Naive thymus-derived CD4-positive, alpha-beta T cell (primary cell): ENCODE measurements around the gene BCR. TPM values are rescaled to one million over a fixed set of nuclear protein-coding genes. Genes with fewer than 3 reads are reported as not detected.

ENCODE experiments used
- ATAC-seq: fragments of 150-1000 bp; cut with Tn5 transposase; 2 replicates; pipeline ENCODE4 v1.10.0; 2021; ENCODE audit warnings: mild to moderate bottlenecking, moderate library complexity
- CTCF ChIA-PET: fragments of 350-600 bp; sonication (Branson Sonifier 250); formaldehyde crosslinking; loops from one replicate; lab custom pipeline; 2021; ENCODE audit warnings: antibody characterized with exemption; lab: Charles Lee
- POLR2A ChIA-PET: fragments of 350-600 bp; sonication (Branson Sonifier 250); formaldehyde crosslinking; loops from one replicate; lab custom pipeline; 2021; ENCODE audit warnings: antibody characterized with exemption, inconsistent platforms; lab: Charles Lee
- DNase-seq, 9 donors: peaks; one replicate each; pipeline versions ENCODE4 v3.0.0 to v3.0.0-alpha.2; 2020 to 2022; ENCODE audit warnings: mixed read lengths in 1 of 9
- H3K27ac ChIP-seq: one replicate; pipeline ENCODE4 v1.7.0; 2013; ENCODE audit warnings: mild to moderate bottlenecking, low read depth, low read length, moderate library complexity
- H3K27me3 ChIP-seq, 2 donors: one replicate each; pipeline ENCODE4 v1.7.0; 2013; ENCODE audit warnings: low read length in 2 of 2, mild to moderate bottlenecking in 2 of 2, moderate library complexity in 2 of 2; ENCODE audit not compliant: control insufficient read depth in 2 of 2, insufficient read depth in 2 of 2
- H3K36me3 ChIP-seq, 3 experiments: 1 replicate in 2 of 3; 2 replicates in 1 of 3; pipeline ENCODE4 v1.7.0; 2013; ENCODE audit warnings: low read length in 3 of 3, mild to moderate bottlenecking in 3 of 3, moderate library complexity in 1 of 3; ENCODE audit not compliant: insufficient read depth in 3 of 3, control insufficient read depth in 2 of 3
- H3K4me1 ChIP-seq, 2 donors: one replicate each; pipeline ENCODE4 v1.7.0; 2013; ENCODE audit warnings: low read length in 2 of 2, mild to moderate bottlenecking in 2 of 2, moderate library complexity in 1 of 2; ENCODE audit not compliant: control insufficient read depth in 2 of 2, insufficient read depth in 2 of 2
- H3K4me3 ChIP-seq: 2 replicates; pipeline ENCODE4 v1.7.0; 2013; ENCODE audit warnings: mild to moderate bottlenecking, low read length
- H3K9me3 ChIP-seq, 3 experiments: 1 replicate in 2 of 3; 2 replicates in 1 of 3; pipeline ENCODE4 v1.7.0; 2013; ENCODE audit warnings: low read length in 3 of 3; ENCODE audit not compliant: control insufficient read depth in 2 of 3
- H3K27ac Mint-ChIP-seq, 9 donors: one replicate each; pipeline ENCODE4 v1.8.0; 2020 to 2022; ENCODE audit warnings: mixed read lengths in 9 of 9, mild to moderate bottlenecking in 8 of 9, moderate library complexity in 5 of 9, inconsistent platforms in 2 of 9
- H3K27me3 Mint-ChIP-seq, 5 donors: one replicate each; pipeline ENCODE4 v1.8.0; 2021 to 2022; ENCODE audit warnings: mixed read lengths in 5 of 5, mild to moderate bottlenecking in 1 of 5
- H3K36me3 Mint-ChIP-seq, 5 donors: one replicate each; pipeline ENCODE4 v1.8.0; 2020 to 2022; ENCODE audit warnings: mixed read lengths in 5 of 5, mild to moderate bottlenecking in 3 of 5, inconsistent platforms in 1 of 5
- H3K4me1 Mint-ChIP-seq, 7 donors: one replicate each; pipeline ENCODE4 v1.8.0; 2020 to 2022; ENCODE audit warnings: mixed read lengths in 7 of 7, mild to moderate bottlenecking in 3 of 7, inconsistent platforms in 1 of 7
- H3K4me3 Mint-ChIP-seq, 10 donors: one replicate each; pipeline ENCODE4 v1.8.0; 2020 to 2022; ENCODE audit warnings: mild to moderate bottlenecking in 10 of 10, mixed read lengths in 10 of 10, moderate library complexity in 6 of 10, inconsistent platforms in 2 of 10
- H3K9me3 Mint-ChIP-seq, 11 donors: one replicate each; pipeline ENCODE4 v1.8.0; 2020 to 2022; ENCODE audit warnings: mixed read lengths in 11 of 11, mild to moderate bottlenecking in 4 of 11, inconsistent platforms in 1 of 11, moderate library complexity in 1 of 11
- intact Hi-C, 2 donors: fragments of 100-400 bp; cut with micrococcal nuclease; formaldehyde crosslinking; loops; one replicate each; pipeline ENCODE4 v1.15.1; 2023
- polyA plus RNA-seq, 2 donors: library from polyadenylated mRNA; unstranded; fragments of 300-500 nt; fragmentation: Illumina TruSeq; gene quantifications; one replicate each; pipeline ENCODE4 v1.2.3, GENCODE V29; 2021
- total RNA-seq, 6 experiments: library from RNA in 5 of 6; stranded (reverse) in 5 of 6; gene quantifications; 1 replicate in 5 of 6; 2 replicates in 1 of 6; pipeline ENCODE4 v1.2.3 and lab custom pipeline; 2021 to 2026

BCR gene
- total and polyA plus RNA-seq, 7 experiments from 2014 or later: 6.1 to 103 (median 83.8) TPM

DNA sequence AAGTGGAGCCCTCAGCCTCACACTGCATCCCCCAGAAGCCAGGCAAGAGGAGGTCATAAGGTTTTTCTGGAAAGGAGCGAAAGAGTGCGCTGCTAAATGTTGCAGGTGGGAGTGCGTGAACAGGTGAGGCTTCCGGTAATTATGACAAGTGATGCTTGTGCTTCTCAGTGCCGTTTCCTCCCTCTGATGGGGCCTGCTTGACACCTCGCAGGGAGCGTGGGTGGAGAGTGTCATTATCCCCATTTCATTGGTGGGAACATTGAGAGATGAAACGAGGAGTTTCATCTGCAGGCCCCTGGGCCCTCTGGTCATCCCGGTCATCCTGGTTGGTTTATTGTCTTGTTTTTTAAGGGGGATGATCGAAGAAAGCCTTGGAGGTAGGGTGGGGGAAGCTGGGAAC, 57.5 kb downstream of the BCR start:
- H3K4me3 Mint-ChIP-seq: peak overlapping the region in 9 of 10 donors; percentile 23 to 83 (median 63)
- intact Hi-C loops: no loop called here

DNA sequence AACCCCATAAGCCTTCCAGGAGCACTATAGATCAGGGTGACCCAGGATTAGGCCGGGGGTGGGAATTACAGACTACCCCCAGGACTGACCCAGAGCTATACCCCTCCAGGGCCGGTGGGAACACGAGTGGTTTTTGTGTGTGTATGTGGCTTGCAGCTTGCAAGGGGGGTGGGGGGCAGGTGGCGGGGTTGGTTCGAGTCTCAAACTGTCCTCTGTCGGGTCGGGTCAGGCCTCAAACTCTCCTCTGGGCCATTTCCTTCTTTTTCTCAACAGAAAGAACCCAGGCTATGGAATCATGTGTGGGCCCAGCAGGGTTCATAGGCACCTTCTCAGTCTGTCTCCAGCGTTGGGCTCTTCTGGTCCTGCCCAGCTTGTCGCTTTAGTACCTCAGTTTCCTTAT, 58.4 kb downstream of the BCR start:
- intact Hi-C loops: no loop called here
- CTCF ChIA-PET: interaction anchor here (0.6 kb wide), 1 partner anchor 90 kb away, joined by 3 read pairs; no protein-coding TSS in a partner anchor
- no peak for ATAC-seq

More for the DNA sequence above, 57.5 kb downstream of the BCR start:
- Mint-ChIP-seq H3K27ac (peak overlapping the region; percentile 58 to 93 (median 85)), H3K4me1 (peaks cover 53 to 92% (median 82%) of the 10 kb centered on the region in 7 donors), H3K36me3 (peaks cover 0 to 24% (median 13%) of the 10 kb centered on the region in 5 donors), H3K27me3 (no peaks in the 10 kb centered on the region), H3K9me3 (peaks cover 0 to 7% (median 0%) of the 10 kb centered on the region in 11 donors)
- POLR2A ChIA-PET: no interaction called here
- Histone ChIP-seq H3K9me3 (no peaks in the 10 kb centered on the region), H3K36me3 (peaks cover 0 to 4% (median 0%) of the 10 kb centered on the region in 3 experiments), H3K27ac (peak overlapping the region; percentile 53), H3K27me3 (no peaks in the 10 kb centered on the region), H3K4me1 (peaks cover 33 to 54% of the 10 kb centered on the region in 2 donors), H3K4me3 (no peak overlapping the region)
- peak in 2 of 9 donors; percentile 20 to 22 for DNase-seq
- CTCF ChIA-PET: no interaction called here
- ATAC-seq: peak; percentile 54

DNA sequence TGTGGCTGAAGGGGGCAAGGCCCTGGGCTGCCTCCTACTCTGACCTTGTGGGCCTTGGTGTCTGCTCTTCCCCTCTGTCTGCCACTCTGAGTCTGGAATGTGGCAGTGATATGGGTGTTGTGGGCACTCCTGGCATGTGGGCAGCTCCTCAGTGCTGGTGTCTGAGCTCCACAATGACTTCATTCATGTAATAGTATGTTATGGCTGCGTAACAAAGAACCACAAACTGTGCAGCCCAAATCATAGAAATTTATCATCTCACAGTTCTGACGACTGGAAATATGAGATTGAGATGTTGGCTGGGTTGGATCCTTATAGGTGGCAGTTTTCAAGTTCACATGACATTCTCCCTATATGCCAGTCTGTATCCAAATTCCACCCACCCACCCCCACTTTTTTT, 59.1 kb downstream of the BCR start:
- no peaks in the 10 kb centered on the region for H3K27me3 Mint-ChIP-seq
- peak overlapping the region in 2 of 10 donors; percentile 21 to 45 for H3K4me3 Mint-ChIP-seq
- H3K4me1 ChIP-seq: peaks cover 48 to 67% of the 10 kb centered on the region in 2 donors
- H3K27me3 ChIP-seq: no peaks in the 10 kb centered on the region
- no peak overlapping the region for H3K27ac ChIP-seq
- peak overlapping the region in 7 of 9 donors; percentile 0 to 75 (median 45) for H3K27ac Mint-ChIP-seq
- CTCF ChIA-PET: interaction anchor here (0.6 to 0.7 kb wide), 2 partner anchors 56 to 91 kb away, joined by 3 read pairs; no protein-coding TSS in a partner anchor
- H3K9me3 Mint-ChIP-seq: peaks cover 0 to 7% (median 0%) of the 10 kb centered on the region in 11 donors
- no peak for DNase-seq
- POLR2A ChIA-PET: interaction anchor here (1.4 kb wide), 1 partner anchor 15 kb away, joined by 4 read pairs; no protein-coding TSS in a partner anchor
- ATAC-seq: no peak
- H3K36me3 ChIP-seq: peaks cover 0 to 4% (median 0%) of the 10 kb centered on the region in 3 experiments
- peaks cover 0 to 22% (median 12%) of the 10 kb centered on the region in 5 donors for H3K36me3 Mint-ChIP-seq
- H3K4me1 Mint-ChIP-seq: peaks cover 63 to 95% (median 86%) of the 10 kb centered on the region in 7 donors
- no peak overlapping the region for H3K4me3 ChIP-seq
- H3K9me3 ChIP-seq: no peaks in the 10 kb centered on the region
- intact Hi-C loops: no loop called here

More for the DNA sequence above, 58.4 kb downstream of the BCR start:
- H3K27me3 Mint-ChIP-seq: no peaks in the 10 kb centered on the region
- DNase-seq: no peak
- POLR2A ChIA-PET: interaction anchor here (1.4 kb wide), 1 partner anchor 14 kb away, joined by 4 read pairs; no protein-coding TSS in a partner anchor
- Histone ChIP-seq H3K36me3 (peaks cover 0 to 4% (median 0%) of the 10 kb centered on the region in 3 experiments), H3K4me3 (no peak overlapping the region), H3K27ac (peak overlapping the region; percentile 53), H3K9me3 (no peaks in the 10 kb centered on the region), H3K4me1 (peaks cover 41 to 60% of the 10 kb centered on the region in 2 donors), H3K27me3 (no peaks in the 10 kb centered on the region)
- H3K36me3 Mint-ChIP-seq: peaks cover 0 to 24% (median 13%) of the 10 kb centered on the region in 5 donors
- peaks cover 61 to 95% (median 85%) of the 10 kb centered on the region in 7 donors for H3K4me1 Mint-ChIP-seq
- peaks cover 0 to 7% (median 0%) of the 10 kb centered on the region in 11 donors for H3K9me3 Mint-ChIP-seq
- H3K4me3 Mint-ChIP-seq: peak overlapping the region in 3 of 10 donors; percentile 25 to 63 (median 44)
- peak overlapping the region in 7 of 9 donors; percentile 0 to 93 (median 81) for H3K27ac Mint-ChIP-seq

DNA sequence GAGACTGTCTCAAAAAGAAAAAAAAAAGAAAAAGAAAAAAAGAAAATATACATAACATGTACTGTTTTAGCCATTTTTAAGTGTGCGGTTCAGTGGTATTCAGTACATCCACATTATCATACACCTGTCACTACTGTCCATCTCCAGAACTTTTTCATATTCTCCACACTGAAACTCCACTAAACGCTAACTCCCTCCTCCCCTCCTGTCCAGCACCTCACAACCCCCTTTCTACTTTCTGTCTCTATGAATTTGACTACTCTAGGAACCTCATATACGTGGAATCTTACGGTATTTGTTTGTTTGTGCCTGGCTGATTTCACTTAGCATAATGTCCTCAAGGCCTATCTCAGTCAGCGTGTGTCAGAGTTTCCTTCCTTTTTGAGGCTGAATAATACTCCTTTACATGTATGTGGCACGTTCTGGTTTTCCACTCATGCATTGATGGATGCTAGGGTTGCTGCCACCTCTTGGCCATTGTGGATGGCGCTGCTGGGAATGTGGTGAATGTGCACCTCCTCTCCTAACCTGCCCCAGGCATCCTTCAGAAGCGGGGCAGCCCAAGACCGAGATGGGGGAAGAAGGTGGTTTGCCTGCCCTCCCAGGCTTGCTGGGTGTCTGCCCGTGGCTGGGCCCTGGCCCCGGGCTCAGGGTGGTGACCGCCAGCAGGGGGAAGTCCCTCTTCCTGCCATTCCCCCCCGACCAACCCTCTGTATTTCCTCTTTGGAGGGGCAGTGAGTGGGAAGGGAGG, 60.5 kb downstream of the BCR start:
- ATAC-seq (peak; percentile 10), DNase-seq (peak in 1 of 9 donors; percentile 46)
- CTCF ChIA-PET: interaction anchor here (1.0 kb wide), 1 partner anchor 57 kb away, joined by 3 read pairs; no protein-coding TSS in a partner anchor
- Histone ChIP-seq H3K4me3 (no peak overlapping the region), H3K36me3 (peaks cover 0 to 4% (median 0%) of the 10 kb centered on the region in 3 experiments), H3K27ac (peak overlapping the region; percentile 84), H3K27me3 (no peaks in the 10 kb centered on the region), H3K9me3 (no peaks in the 10 kb centered on the region), H3K4me1 (peaks cover 51 to 76% of the 10 kb centered on the region in 2 donors)
- intact Hi-C loops: loop anchor here (5.0 to 10.0 kb wide), 2 partner anchors 41 to 416 kb away; no protein-coding TSS in a partner anchor
- Mint-ChIP-seq H3K27ac (peak overlapping the region; percentile 74 to 96 (median 88)), H3K27me3 (no peaks in the 10 kb centered on the region), H3K4me3 (peak overlapping the region in 9 of 10 donors; percentile 29 to 84 (median 32)), H3K4me1 (peaks cover 60 to 98% (median 87%) of the 10 kb centered on the region in 7 donors), H3K9me3 (peaks cover 0 to 5% (median 0%) of the 10 kb centered on the region in 11 donors), H3K36me3 (peaks cover 0 to 18% (median 7%) of the 10 kb centered on the region in 5 donors)
- POLR2A ChIA-PET: no interaction called here

DNA sequence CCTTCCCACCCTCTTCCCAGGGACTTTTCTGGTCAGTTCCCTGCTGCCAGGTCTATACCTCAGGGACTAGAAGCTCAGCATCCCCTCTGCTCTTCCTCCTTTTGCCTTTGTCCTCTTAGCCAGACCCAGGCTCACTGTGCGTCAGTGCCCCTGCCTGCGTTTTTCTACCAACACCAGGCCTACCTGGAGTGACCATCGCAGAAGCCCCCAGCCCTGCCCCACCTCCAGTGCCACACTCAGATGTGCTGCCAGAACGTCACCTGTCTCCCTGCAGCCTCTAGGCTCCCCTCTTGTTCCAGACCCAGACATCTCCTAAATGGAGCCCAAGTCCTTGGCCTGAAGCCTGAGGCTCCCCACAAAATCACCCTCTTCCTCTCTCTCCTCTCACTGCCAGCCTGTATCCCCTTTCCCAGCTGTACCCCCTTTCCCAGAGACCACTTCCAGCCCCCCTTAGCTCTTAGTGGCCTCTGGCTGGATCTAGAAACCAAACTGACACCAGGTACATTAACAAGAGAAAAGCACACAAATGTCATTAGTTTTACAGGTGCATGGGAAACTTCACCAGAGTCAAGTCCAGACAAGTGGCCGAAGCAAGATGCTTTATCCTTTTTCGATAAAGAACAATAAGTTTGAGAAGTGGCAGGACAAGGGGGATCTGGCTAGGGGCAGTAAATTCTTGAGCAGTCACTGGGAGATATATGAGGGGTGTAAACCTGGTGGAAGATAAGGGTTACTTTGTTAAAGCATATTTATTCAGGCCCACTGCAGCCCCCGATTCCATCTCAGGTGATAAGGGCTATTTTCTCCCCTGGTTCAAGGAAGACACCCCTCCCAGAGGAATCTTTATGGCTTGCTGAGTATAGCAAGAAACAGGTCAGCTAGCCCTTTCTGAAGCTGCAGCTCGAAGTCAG, 61.5 kb downstream of the BCR start:
- H3K4me3 Mint-ChIP-seq: peak overlapping the region; percentile 2 to 84 (median 62)
- Histone ChIP-seq H3K27ac (peak overlapping the region; percentile 84), H3K27me3 (no peaks in the 10 kb centered on the region), H3K4me1 (peaks cover 51 to 73% of the 10 kb centered on the region in 2 donors), H3K4me3 (no peak overlapping the region), H3K36me3 (no peaks in the 10 kb centered on the region), H3K9me3 (no peaks in the 10 kb centered on the region)
- peaks cover 0 to 19% (median 4%) of the 10 kb centered on the region in 5 donors for H3K36me3 Mint-ChIP-seq
- intact Hi-C loops: loop anchor here (2.0 to 10.0 kb wide), 3 partner anchors 39 to 417 kb away; no protein-coding TSS in a partner anchor
- H3K9me3 Mint-ChIP-seq: peaks cover 0 to 5% (median 0%) of the 10 kb centered on the region in 11 donors
- peaks cover 59 to 99% (median 89%) of the 10 kb centered on the region in 7 donors for H3K4me1 Mint-ChIP-seq
- ChIA-PET CTCF (interaction anchor here (0.6 to 1.9 kb wide), 6 partner anchors 13 to 282 kb away, joined by 3 to 5 read pairs (median 4); no protein-coding TSS in a partner anchor), POLR2A (interaction anchor here (1.0 to 2.8 kb wide), 4 partner anchors 11 to 61 kb away, joined by 4 to 16 read pairs (median 12); partner anchors contain the start of gene BCR)
- H3K27me3 Mint-ChIP-seq: no peaks in the 10 kb centered on the region
- peak overlapping the region; percentile 78 to 99 (median 94) for H3K27ac Mint-ChIP-seq
- DNase-seq (no peak), ATAC-seq (no peak)
